Measurements from ENCODE around the gene SPTAN1. TPM values are rescaled to one million over a fixed set of nuclear protein-coding genes. Genes with fewer than 3 reads are reported as not detected.

The SPTAN1 gene
- total and polyA plus RNA-seq, 2 experiments from 2014 or later = 108 to 195 TPM

DNA sequence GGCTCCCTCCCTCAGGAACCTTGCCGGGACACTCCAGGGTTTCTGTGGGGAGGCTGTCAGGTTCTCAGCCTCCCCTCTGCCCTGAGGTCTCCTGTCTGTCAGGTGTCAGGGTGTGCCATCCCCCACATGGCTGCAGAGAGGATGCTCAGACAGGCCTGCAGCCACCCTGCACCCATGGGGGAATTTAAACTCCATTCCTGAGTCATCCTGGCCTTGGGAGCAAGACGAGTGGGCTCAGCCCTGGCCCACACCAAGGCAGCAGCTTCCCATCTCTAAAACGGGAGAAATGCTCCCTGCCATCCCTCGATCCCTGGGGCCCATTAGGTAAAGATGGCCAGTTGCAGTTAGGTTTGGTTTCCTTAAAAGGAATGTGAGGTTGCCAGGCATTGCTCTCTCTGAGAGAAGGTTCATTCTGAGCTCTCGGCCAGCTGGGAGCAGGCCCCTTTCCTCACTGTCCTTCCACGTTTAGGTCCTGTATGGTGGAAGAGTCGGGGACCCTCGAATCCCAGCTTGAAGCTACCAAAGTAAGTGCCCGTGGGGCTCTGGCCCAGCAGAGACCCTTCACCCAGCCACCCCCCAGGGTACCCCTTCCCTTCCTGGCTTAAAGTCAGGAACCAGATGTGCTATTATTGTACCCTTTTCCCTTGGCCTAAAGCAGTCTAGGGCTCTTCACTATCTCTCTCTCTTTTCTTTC is 77.6 kb downstream of the SPTAN1 start:
- Mint-ChIP-seq H3K9me3 (no peaks in the 10 kb centered on the region), H3K4me3 (no peak overlapping the region), H3K27me3 (ENCODE audit: insufficient read depth, low read depth, poor library complexity) (peaks cover 21% of the 10 kb centered on the region), H3K27ac (no peak overlapping the region), H3K36me3 (ENCODE audit: low read depth) (peaks cover 63% of the 10 kb centered on the region), H3K4me1 (no peaks in the 10 kb centered on the region; the same call in 2 of the 3 replicates)
- Histone ChIP-seq H4K20me1 (replicated peaks; ENCODE audit: insufficient read depth) (peaks cover 3% of the 10 kb centered on the region; the same call in 1 of the 2 replicates), H3K27ac (ENCODE audit: low read depth) (0 out of 2 replicates have a peak overlapping the region, but pooled peaks have one; percentile 32), H3K9me2 (ENCODE audit: insufficient read depth) (no peaks in the 10 kb centered on the region), H3K27me3 (ENCODE audit: insufficient read depth) (no peaks in the 10 kb centered on the region), H3K4me3 (no peak overlapping the region), H3K36me3 (ENCODE audit: insufficient read depth) (peaks cover 24% of the 10 kb centered on the region), H3K4me2 (no peak overlapping the region), H2AFZ (no peak overlapping the region), H3K79me2 (replicated peaks; ENCODE audit: insufficient read depth) (no peaks in the 10 kb centered on the region), H3F3A (replicated peaks; ENCODE audit: low read depth) (no peaks in the 10 kb centered on the region), H3K4me1 (ENCODE audit: insufficient read depth) (no peaks in the 10 kb centered on the region)
- TF ChIP-seq EZH2 (IDR thresholded peaks at IDR 0.05; ENCODE audit: low read depth, unreplicated experiment) = no peak
- DNase-seq (ENCODE audit: low spot score) = no peak
- no peak for ATAC-seq

- no peaks in the 10 kb centered on the region for H3K9me2 ChIP-seq (ENCODE audit: insufficient read depth)
- no peak overlapping the region for H3K27ac ChIP-seq (ENCODE audit: low read depth)
- no peak overlapping the region for H3K4me3 ChIP-seq
- Mint-ChIP-seq H3K4me3 (no peak overlapping the region), H3K9me3 (no peaks in the 10 kb centered on the region), H3K36me3 (ENCODE audit: low read depth) (peaks cover 47% of the 10 kb centered on the region), H3K4me1 (peaks cover 6% of the 10 kb centered on the region), H3K27me3 (ENCODE audit: insufficient read depth, low read depth, poor library complexity) (peaks cover 24% of the 10 kb centered on the region), H3K27ac (no peak overlapping the region)
- no peaks in the 10 kb centered on the region for H3K27me3 ChIP-seq (ENCODE audit: insufficient read depth)
- H3F3A ChIP-seq (replicated peaks; ENCODE audit: low read depth) = no peaks in the 10 kb centered on the region; the same call in 1 of the 2 replicates
- H2AFZ ChIP-seq = no peak overlapping the region
- H3K79me2 ChIP-seq (replicated peaks; ENCODE audit: insufficient read depth) = no peaks in the 10 kb centered on the region
- H3K4me2 ChIP-seq = no peak overlapping the region
- no peak for TF ChIP-seq CREB1 (CRISPR knock-in tag; IDR thresholded peaks at IDR 0.05; ENCODE audit: low read depth)
- H3K36me3 ChIP-seq (ENCODE audit: insufficient read depth) = peaks cover 24% of the 10 kb centered on the region
- no peak for DNase-seq (ENCODE audit: low spot score)
- 0 out of 2 replicates have a peak, but pooled peaks cover 8% of the 10 kb centered on the region for H3K4me1 ChIP-seq (ENCODE audit: insufficient read depth)
- ATAC-seq = no peak
- H4K20me1 ChIP-seq (replicated peaks; ENCODE audit: insufficient read depth) = peaks cover 3% of the 10 kb centered on the region
These were observed 79.2 kb downstream of the SPTAN1 start for GRCh38 chr9:128631636-128632035.

GRCh38 chr9:128632066-128632465 is 79.7 kb downstream of the SPTAN1 start:
- H3K4me1 ChIP-seq (ENCODE audit: insufficient read depth) = 0 out of 2 replicates have a peak, but pooled peaks cover 8% of the 10 kb centered on the region
- DNase-seq (ENCODE audit: low spot score) = no peak
- H3K4me2 ChIP-seq = no peak overlapping the region
- no peak overlapping the region for H2AFZ ChIP-seq
- no peaks in the 10 kb centered on the region for H3K79me2 ChIP-seq (replicated peaks; ENCODE audit: insufficient read depth)
- Mint-ChIP-seq H3K4me3 (no peak overlapping the region), H3K4me1 (peaks cover 6% of the 10 kb centered on the region), H3K36me3 (ENCODE audit: low read depth) (peaks cover 47% of the 10 kb centered on the region), H3K9me3 (no peaks in the 10 kb centered on the region), H3K27ac (no peak overlapping the region), H3K27me3 (ENCODE audit: insufficient read depth, low read depth, poor library complexity) (peaks cover 24% of the 10 kb centered on the region)
- no peak overlapping the region for H3K27ac ChIP-seq (ENCODE audit: low read depth)
- no peaks in the 10 kb centered on the region for H3K9me2 ChIP-seq (ENCODE audit: insufficient read depth)
- no peaks in the 10 kb centered on the region; the same call in 1 of the 2 replicates for H3F3A ChIP-seq (replicated peaks; ENCODE audit: low read depth)
- no peak for TF ChIP-seq ZNF462 (CRISPR knock-in tag; IDR thresholded peaks at IDR 0.05)
- no peak for TF ChIP-seq EZH2 (IDR thresholded peaks at IDR 0.05; ENCODE audit: low read depth, unreplicated experiment)
- no peak for TF ChIP-seq ZNF331 (CRISPR knock-in tag; IDR thresholded peaks at IDR 0.05; ENCODE audit: low read depth)
- peaks cover 24% of the 10 kb centered on the region for H3K36me3 ChIP-seq (ENCODE audit: insufficient read depth)
- H3K27me3 ChIP-seq (ENCODE audit: insufficient read depth) = no peaks in the 10 kb centered on the region
- peaks cover 3% of the 10 kb centered on the region for H4K20me1 ChIP-seq (replicated peaks; ENCODE audit: insufficient read depth)
- no peak overlapping the region for H3K4me3 ChIP-seq
- no peak for ATAC-seq
